ENCODE data around the gene AFF3.
"Not testable (repeated sequence)": the region's sequence is repeated elsewhere in the genome, so short reads cannot be mapped to it uniquely, and the experiment has no call there.

AFF3 gene

GRCh38 chr2:99789849-99790248 is 352.5 kb downstream of the AFF3 start:
- no peaks in the 10 kb centered on the region for H3K4me1 Mint-ChIP-seq
- H3K27ac Mint-ChIP-seq: no peak overlapping the region
- no peaks in the 10 kb centered on the region for H3K36me3 Mint-ChIP-seq
- no peaks in the 10 kb centered on the region for H3K9me3 Mint-ChIP-seq
- no peak overlapping the region for H3K4me3 Mint-ChIP-seq
- no peaks in the 10 kb centered on the region for H3K27me3 Mint-ChIP-seq

GRCh38 chr2:99787769-99788382 is 354.5 kb downstream of the AFF3 start:
- Mint-ChIP-seq H3K27ac (no peak overlapping the region), H3K9me3 (no peaks in the 10 kb centered on the region), H3K27me3 (no peaks in the 10 kb centered on the region), H3K4me3 (no peak overlapping the region), H3K4me1 (no peaks in the 10 kb centered on the region), H3K36me3 (no peaks in the 10 kb centered on the region)

GRCh38 chr2:99786636-99787390 is 355.6 kb downstream of the AFF3 start:
- Mint-ChIP-seq H3K27ac (no peak overlapping the region), H3K27me3 (no peaks in the 10 kb centered on the region), H3K9me3 (no peaks in the 10 kb centered on the region), H3K4me3 (no peak overlapping the region), H3K4me1 (no peaks in the 10 kb centered on the region), H3K36me3 (no peaks in the 10 kb centered on the region)

- Mint-ChIP-seq H3K27ac (no peak overlapping the region), H3K4me3 (no peak overlapping the region), H3K27me3 (no peaks in the 10 kb centered on the region), H3K36me3 (peaks cover 13% of the 10 kb centered on the region), H3K4me1 (no peaks in the 10 kb centered on the region), H3K9me3 (peaks cover 16% of the 10 kb centered on the region)
Measured at GRCh38 chr2:99784946-99785345, 357.4 kb downstream of the AFF3 start.

- no peaks in the 10 kb centered on the region for H3K4me1 Mint-ChIP-seq
- H3K9me3 Mint-ChIP-seq: peaks cover 22% of the 10 kb centered on the region
- H3K27me3 Mint-ChIP-seq: no peaks in the 10 kb centered on the region
- H3K4me3 Mint-ChIP-seq: no peak overlapping the region
- no peak overlapping the region for H3K27ac Mint-ChIP-seq
- peaks cover 15% of the 10 kb centered on the region for H3K36me3 Mint-ChIP-seq
Measured at GRCh38 chr2:99784282-99784681, 358.1 kb downstream of the AFF3 start.

GRCh38 chr2:99780276-99780675 is 362.1 kb downstream of the AFF3 start:
- no peak overlapping the region for H3K27ac Mint-ChIP-seq
- H3K36me3 Mint-ChIP-seq: peaks cover 27% of the 10 kb centered on the region
- no peak overlapping the region for H3K4me3 Mint-ChIP-seq
- H3K4me1 Mint-ChIP-seq: no peaks in the 10 kb centered on the region
- no peaks in the 10 kb centered on the region for H3K27me3 Mint-ChIP-seq
- peaks cover 22% of the 10 kb centered on the region for H3K9me3 Mint-ChIP-seq

GRCh38 chr2:99779276-99779675 is 363.1 kb downstream of the AFF3 start:
- Mint-ChIP-seq H3K4me3 (no peak overlapping the region), H3K4me1 (no peaks in the 10 kb centered on the region), H3K27me3 (no peaks in the 10 kb centered on the region), H3K36me3 (peaks cover 29% of the 10 kb centered on the region), H3K27ac (no peak overlapping the region), H3K9me3 (peaks cover 22% of the 10 kb centered on the region)

- H3K27me3 Mint-ChIP-seq: no peaks in the 10 kb centered on the region
- H3K4me3 Mint-ChIP-seq: no peak overlapping the region
Measured at GRCh38 chr2:99777656-99778290, 364.6 kb downstream of the AFF3 start.

GRCh38 chr2:99776906-99777646 is 365.3 kb downstream of the AFF3 start:
- H3K9me3 Mint-ChIP-seq: peaks cover 22% of the 10 kb centered on the region
- peaks cover 34% of the 10 kb centered on the region for H3K36me3 Mint-ChIP-seq
- H3K4me1 Mint-ChIP-seq: no peaks in the 10 kb centered on the region
- no peak overlapping the region for H3K27ac Mint-ChIP-seq
- H3K27me3 Mint-ChIP-seq: no peaks in the 10 kb centered on the region
- H3K4me3 Mint-ChIP-seq: no peak overlapping the region

More at GRCh38 chr2:99777656-99778290, 364.6 kb downstream of the AFF3 start:
- peaks cover 34% of the 10 kb centered on the region for H3K36me3 Mint-ChIP-seq
- no peaks in the 10 kb centered on the region for H3K4me1 Mint-ChIP-seq
- no peak overlapping the region for H3K27ac Mint-ChIP-seq
- peaks cover 22% of the 10 kb centered on the region for H3K9me3 Mint-ChIP-seq

- Mint-ChIP-seq H3K27ac (no peak overlapping the region), H3K4me3 (no peak overlapping the region), H3K9me3 (peaks cover 21% of the 10 kb centered on the region), H3K36me3 (peaks cover 34% of the 10 kb centered on the region), H3K4me1 (no peaks in the 10 kb centered on the region), H3K27me3 (no peaks in the 10 kb centered on the region)
Measured at GRCh38 chr2:99776206-99776905, 366.0 kb downstream of the AFF3 start.

- peaks cover 13% of the 10 kb centered on the region for H3K9me3 Mint-ChIP-seq
- no peaks in the 10 kb centered on the region for H3K27me3 Mint-ChIP-seq
- no peak overlapping the region for H3K4me3 Mint-ChIP-seq
- H3K27ac Mint-ChIP-seq: no peak overlapping the region
- peaks cover 28% of the 10 kb centered on the region for H3K36me3 Mint-ChIP-seq
- H3K4me1 Mint-ChIP-seq: no peaks in the 10 kb centered on the region
Measured at GRCh38 chr2:99775585-99775984, 366.8 kb downstream of the AFF3 start.

GRCh38 chr2:99773642-99774041 is 368.7 kb downstream of the AFF3 start:
- H3K36me3 Mint-ChIP-seq: peaks cover 21% of the 10 kb centered on the region
- not testable (repeated sequence) for H3K4me3 Mint-ChIP-seq, H3K4me1 Mint-ChIP-seq, H3K9me3 Mint-ChIP-seq, H3K27ac Mint-ChIP-seq, H3K27me3 Mint-ChIP-seq

- Mint-ChIP-seq H3K27ac (no peak overlapping the region), H3K9me3 (peaks cover 10% of the 10 kb centered on the region), H3K27me3 (no peaks in the 10 kb centered on the region), H3K36me3 (peaks cover 19% of the 10 kb centered on the region), H3K4me3 (no peak overlapping the region), H3K4me1 (no peaks in the 10 kb centered on the region)
Measured at GRCh38 chr2:99772591-99773331, 369.6 kb downstream of the AFF3 start.

GRCh38 chr2:99771681-99772333 is 370.6 kb downstream of the AFF3 start:
- Mint-ChIP-seq H3K4me1 (no peaks in the 10 kb centered on the region), H3K4me3 (no peak overlapping the region), H3K9me3 (peaks cover 10% of the 10 kb centered on the region), H3K36me3 (peaks cover 17% of the 10 kb centered on the region), H3K27ac (no peak overlapping the region), H3K27me3 (no peaks in the 10 kb centered on the region)

All from activated naive CD4-positive, alpha-beta T cell treated with anti-CD3 and anti-CD28 coated beads, Interleukin-2, amount 50 U/mL, for 24 hours (primary cell).